A549 (cell line): Measurements from ENCODE around the gene TRUB2. TPM values are rescaled to one million over a fixed set of nuclear protein-coding genes. Genes with fewer than 3 reads are reported as not detected.

Experiments used
- ATAC-seq, 2 experiments: fragments of 200-7000 bp in 1 of 2; fragments of >200 bp in 1 of 2; cut with Nextera tagmentation in 1 of 2; cut with Tn5 transposase in 1 of 2; 3 replicates each; pipeline versions ENCODE4 v1.8.0 to v1.9.1; 2018 to 2020; ENCODE audit warnings: mild to moderate bottlenecking in 1 of 2, moderate library complexity in 1 of 2
- CTCF ChIA-PET: fragments of 300-600 bp; sonication (Branson Sonifier 250); formaldehyde crosslinking; extraction: SDS; loops from one replicate; lab custom pipeline; 2021; ENCODE audit warnings: antibody characterized with exemption, inconsistent platforms; lab: Yijun Ruan, JAX
- POLR2A ChIA-PET: fragments of 350-600 bp; formaldehyde crosslinking; extraction: SDS; loops from one replicate; lab custom pipeline; 2021; ENCODE audit warnings: antibody characterized with exemption, inconsistent platforms; lab: Yijun Ruan, JAX
- DNase-seq, 2 experiments: peaks; one replicate each; pipeline versions ENCODE4 v3.0.0 to v3.0.0-alpha.2; 2011 to 2016; ENCODE audit warnings: low read depth in 1 of 2, low spot score in 1 of 2
- FAIRE-seq: peaks from 2 replicates; lab custom pipeline; 2011; peaks lifted over from hg19 to GRCh38; lab: Jason Lieb, UNC
- H3K27ac ChIP-seq, 2 experiments: fragments of >200 bp; sonication (Bioruptor Twin); formaldehyde crosslinking; 3 replicates each; pipeline ENCODE4 v1.5.1; 2016 to 2017
- H3K4me1 ChIP-seq: fragments of >200 bp; sonication (Bioruptor Twin); formaldehyde crosslinking; 3 replicates; pipeline ENCODE4 v1.6.1; 2016
- H3K4me2 ChIP-seq: fragments of >200 bp; sonication (Bioruptor Twin); formaldehyde crosslinking; 3 replicates; pipeline ENCODE4 v1.6.1; 2016
- H3K4me3 ChIP-seq: fragments of >200 bp; sonication (Bioruptor Twin); formaldehyde crosslinking; 3 replicates; pipeline ENCODE4 v1.5.1; 2016
- H3K9me3 ChIP-seq: fragments of >200 bp; sonication (Bioruptor Twin); formaldehyde crosslinking; 3 replicates; pipeline ENCODE4 v1.6.1; 2016
- CBX8 ChIP-seq: fragments of 200-600 bp; sonication (generic); IDR thresholded peaks from 2 replicates; pipeline ENCODE4 v1.6.1; 2016
- EHF ChIP-seq: fragments of 250-450 bp; sonication (Bioruptor Pico); IDR thresholded peaks from 2 replicates; pipeline ENCODE4 v1.5.0; 2020; ENCODE audit warnings: mild to moderate bottlenecking
- EHMT2 ChIP-seq: fragments of 200-600 bp; sonication (generic); IDR thresholded peaks from 2 replicates; pipeline ENCODE4 v1.6.1; 2016; ENCODE audit warnings: antibody characterized with exemption, low read depth, mild to moderate bottlenecking, moderate library complexity
- EP300 ChIP-seq, 2 experiments: fragments of >200 bp; sonication (Bioruptor Twin); formaldehyde crosslinking; IDR thresholded peaks; 2 replicates in 1 of 2; 3 replicates in 1 of 2; pipeline ENCODE4 v1.6.1; 2016 to 2017
- ESRRA ChIP-seq: fragments of 150-350 bp; IDR thresholded peaks from 2 replicates; pipeline ENCODE4 v1.6.1; 2014; ENCODE audit warnings: mild to moderate bottlenecking, low read length, borderline replicate concordance
- FOSB ChIP-seq: fragments of 250-450 bp; sonication (Bioruptor Pico); IDR thresholded peaks from 2 replicates; pipeline ENCODE4 v1.5.0; 2020; ENCODE audit warnings: mild to moderate bottlenecking, moderate library complexity
- HDAC2 ChIP-seq: fragments of 200-600 bp; sonication (generic); IDR thresholded peaks from 2 replicates; pipeline ENCODE4 v1.6.1; 2016
- KDM5A ChIP-seq: fragments of 200-600 bp; sonication (generic); IDR thresholded peaks from 2 replicates; pipeline ENCODE4 v1.6.1; 2016; ENCODE audit warnings: antibody characterized with exemption, mild to moderate bottlenecking
- POLR2AphosphoS2 ChIP-seq: conservative IDR thresholded peaks from 2 replicates; pipeline ENCODE4 v1.6.1; 2012; ENCODE audit warnings: low read length, improper control_type of control experiment, inconsistent platforms
- RAD21 ChIP-seq, 2 experiments: fragments of >200 bp in 1 of 2; sonication (Bioruptor Twin) in 1 of 2; formaldehyde crosslinking in 1 of 2; IDR thresholded peaks in 1 of 2; conservative IDR thresholded peaks in 1 of 2; 2 replicates in 1 of 2; 3 replicates in 1 of 2; pipeline ENCODE4 v1.6.1; 2012 to 2018; ENCODE audit warnings: inconsistent platforms in 1 of 2
- RFX5 ChIP-seq: fragments of 450-650 bp; IDR thresholded peaks from 2 replicates; pipeline ENCODE4 v1.7.1; 2014; ENCODE audit warnings: antibody characterized with exemption, mild to moderate bottlenecking, moderate library complexity
- SMC3 ChIP-seq: fragments of >200 bp; sonication (Bioruptor Twin); formaldehyde crosslinking; IDR thresholded peaks from 3 replicates; pipeline ENCODE4 v1.6.1; 2018; ENCODE audit warnings: inconsistent platforms
- TFCP2L1 ChIP-seq: fragments of 250-450 bp; sonication (Bioruptor Pico); IDR thresholded peaks from 2 replicates; pipeline ENCODE4 v1.5.0; 2021; ENCODE audit warnings: mild to moderate bottlenecking
- ZNF302 ChIP-seq: fragments of 250-450 bp; sonication (Bioruptor Pico); IDR thresholded peaks from 2 replicates; pipeline ENCODE4 v1.9.0; 2021; ENCODE audit warnings: inconsistent platforms, mild to moderate bottlenecking, moderate library complexity
- WGBS: methylation state at CpG from one replicate; pipeline ENCODE4 v1.1.6; 2017; ENCODE audit errors: missing lambda C conversion rate; 5-methylcytosine and 5-hydroxymethylcytosine counted together
- polyA plus RNA-seq, 4 experiments: library from polyadenylated mRNA; depleted of rRNA in 3 of 4; stranded (reverse); fragments of >200 nt; fragmentation: RNase III in 1 of 4; extraction: RNeasy Plus Mini Kit Qiagen cat#74134 plus additional on column Dnase treatment in 1 of 4; gene quantifications; 2 replicates in 3 of 4; 3 replicates in 1 of 4; pipeline ENCODE4 v1.2.3, GENCODE V29; 2011 to 2017
- TF ChIP-seq, protein P1 (sequence below): fragments of 250-450 bp; sonication (Bioruptor Pico); IDR thresholded peaks from 2 replicates; pipeline ENCODE4 v1.5.0; 2021; ENCODE audit warnings: mild to moderate bottlenecking, moderate library complexity, borderline replicate concordance
- TF ChIP-seq, protein P2 (sequence below): fragments of 200-600 bp; sonication (generic); IDR thresholded peaks from 2 replicates; pipeline ENCODE4 v1.6.1; 2016; ENCODE audit warnings: antibody characterized with exemption, mild to moderate bottlenecking, moderate library complexity
- TF ChIP-seq, protein P3 (sequence below): fragments of >200 bp; sonication (Bioruptor Twin); formaldehyde crosslinking; IDR thresholded peaks from 2 replicates; pipeline ENCODE4 v1.6.1; 2016

The TRUB2 gene
- polyA plus RNA-seq, 2 of the 4 experiments (the other 2 are of a cell fraction), result 29.0 to 38.7 TPM

DNA sequence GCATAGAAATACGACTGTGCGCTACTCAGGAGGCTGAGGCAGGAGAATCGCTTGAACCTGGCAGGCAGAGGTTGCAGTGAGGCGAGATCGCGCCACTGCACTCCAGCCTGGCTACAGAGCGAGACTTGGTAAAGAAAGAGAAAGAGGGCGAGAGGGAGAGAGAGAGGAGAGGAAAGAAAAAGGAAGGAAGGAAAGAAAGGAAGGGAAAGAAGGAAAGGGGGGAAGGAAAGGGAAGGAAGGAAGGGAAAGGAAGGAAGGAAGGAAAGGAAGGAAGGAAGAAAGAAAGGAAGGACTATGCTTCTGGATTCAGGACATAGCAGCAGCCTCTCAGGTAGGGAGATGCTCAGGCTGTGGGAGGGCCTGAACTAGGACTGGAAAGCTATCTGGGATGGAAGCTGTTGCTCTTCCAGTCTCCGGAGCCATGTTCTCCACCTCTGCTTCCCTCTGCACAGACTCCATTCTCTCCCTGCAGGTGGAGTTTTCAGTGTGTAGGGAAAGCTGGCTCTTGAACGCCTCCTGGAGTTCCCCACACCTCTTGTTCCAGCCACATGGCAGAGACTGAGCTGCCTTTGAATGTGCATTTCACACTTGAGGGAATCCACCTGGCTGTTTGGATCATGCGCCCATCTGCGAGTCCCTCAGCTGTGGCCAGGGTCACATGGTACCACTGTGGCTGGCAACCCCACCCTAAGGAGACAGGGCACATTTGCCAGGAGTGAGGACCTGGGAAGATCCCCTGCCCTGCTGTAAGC is 37.0 kb downstream of the TRUB2 start:
- Histone ChIP-seq H3K4me3 (no peak overlapping the region), H3K27ac (no peak overlapping the region), H3K9me3 (no peaks in the 10 kb centered on the region)
- TF ChIP-seq EHMT2 (no peak), RFX5 (no peak), FOSB (CRISPR knock-in tag) (no peak), SMC3 (no peak), HDAC2 (no peak), EHF (CRISPR knock-in tag) (no peak), POLR2AphosphoS2 (no peak), RAD21 (conservative IDR thresholded peaks at IDR 0.05 in 1 of 2, IDR thresholded peaks at IDR 0.05 in 1 of 2) (no peak)
- TF ChIP-seq, all 56 proteins: peak for 0
- POLR2A ChIA-PET, result interaction anchor here (3.7 kb wide), 1 partner anchor 9 kb away, joined by 19 read pairs; the partner anchor contains the start of genes GOLGA2 and SWI5
- Histone ChIP-seq H3K4me2 (no peak overlapping the region), H3K4me1 (no peaks in the 10 kb centered on the region)
- ATAC-seq, result peak; percentile 31 to 64; a peak in 3 of 6 replicates
- WGBS, result 85% methylated on average over 10 of the region's 12 CpGs
- CTCF ChIA-PET, result interaction anchor here (0.8 to 17.8 kb wide), 5 partner anchors 11 to 351 kb away, joined by 3 to 206 read pairs (median 5); no protein-coding TSS in a partner anchor
- no peak for DNase-seq
- FAIRE-seq, result no peak

DNA sequence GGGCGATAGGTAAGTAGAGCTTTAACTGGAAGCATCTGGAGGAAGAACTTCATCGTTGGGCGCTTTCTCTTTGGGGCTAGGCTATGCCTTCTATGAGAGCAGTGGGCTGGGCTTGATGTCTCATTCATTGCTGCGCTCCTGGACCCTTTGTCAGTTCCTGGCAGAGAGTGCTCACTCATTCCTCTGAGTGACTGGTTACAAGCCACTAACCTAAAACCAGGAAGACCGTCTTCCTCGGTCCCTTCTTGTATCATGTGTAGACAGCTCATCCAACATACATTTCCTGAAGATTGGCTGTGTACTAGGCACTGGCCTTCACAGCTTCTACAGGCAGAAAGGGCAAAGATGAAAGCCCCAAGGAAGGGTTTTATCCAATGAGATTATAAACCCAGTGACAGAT is 39.7 kb downstream of the TRUB2 start:
- TF ChIP-seq ESRRA (no peak), ZNF302 (no peak), KDM5A (no peak), EP300 (IDR thresholded peaks at IDR 0.05) (no peak), CBX8 (no peak), RFX5 (no peak), TFCP2L1 (CRISPR knock-in tag) (no peak)
- TF ChIP-seq, protein P1, sequence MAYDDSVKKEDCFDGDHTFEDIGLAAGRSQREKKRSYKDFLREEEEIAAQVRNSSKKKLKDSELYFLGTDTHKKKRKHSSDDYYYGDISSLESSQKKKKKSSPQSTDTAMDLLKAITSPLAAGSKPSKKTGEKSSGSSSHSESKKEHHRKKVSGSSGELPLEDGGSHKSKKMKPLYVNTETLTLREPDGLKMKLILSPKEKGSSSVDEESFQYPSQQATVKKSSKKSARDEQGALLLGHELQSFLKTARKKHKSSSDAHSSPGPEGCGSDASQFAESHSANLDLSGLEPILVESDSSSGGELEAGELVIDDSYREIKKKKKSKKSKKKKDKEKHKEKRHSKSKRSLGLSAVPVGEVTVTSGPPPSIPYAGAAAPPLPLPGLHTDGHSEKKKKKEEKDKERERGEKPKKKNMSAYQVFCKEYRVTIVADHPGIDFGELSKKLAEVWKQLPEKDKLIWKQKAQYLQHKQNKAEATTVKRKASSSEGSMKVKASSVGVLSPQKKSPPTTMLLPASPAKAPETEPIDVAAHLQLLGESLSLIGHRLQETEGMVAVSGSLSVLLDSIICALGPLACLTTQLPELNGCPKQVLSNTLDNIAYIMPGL, result no peak
- TF ChIP-seq, protein P2, sequence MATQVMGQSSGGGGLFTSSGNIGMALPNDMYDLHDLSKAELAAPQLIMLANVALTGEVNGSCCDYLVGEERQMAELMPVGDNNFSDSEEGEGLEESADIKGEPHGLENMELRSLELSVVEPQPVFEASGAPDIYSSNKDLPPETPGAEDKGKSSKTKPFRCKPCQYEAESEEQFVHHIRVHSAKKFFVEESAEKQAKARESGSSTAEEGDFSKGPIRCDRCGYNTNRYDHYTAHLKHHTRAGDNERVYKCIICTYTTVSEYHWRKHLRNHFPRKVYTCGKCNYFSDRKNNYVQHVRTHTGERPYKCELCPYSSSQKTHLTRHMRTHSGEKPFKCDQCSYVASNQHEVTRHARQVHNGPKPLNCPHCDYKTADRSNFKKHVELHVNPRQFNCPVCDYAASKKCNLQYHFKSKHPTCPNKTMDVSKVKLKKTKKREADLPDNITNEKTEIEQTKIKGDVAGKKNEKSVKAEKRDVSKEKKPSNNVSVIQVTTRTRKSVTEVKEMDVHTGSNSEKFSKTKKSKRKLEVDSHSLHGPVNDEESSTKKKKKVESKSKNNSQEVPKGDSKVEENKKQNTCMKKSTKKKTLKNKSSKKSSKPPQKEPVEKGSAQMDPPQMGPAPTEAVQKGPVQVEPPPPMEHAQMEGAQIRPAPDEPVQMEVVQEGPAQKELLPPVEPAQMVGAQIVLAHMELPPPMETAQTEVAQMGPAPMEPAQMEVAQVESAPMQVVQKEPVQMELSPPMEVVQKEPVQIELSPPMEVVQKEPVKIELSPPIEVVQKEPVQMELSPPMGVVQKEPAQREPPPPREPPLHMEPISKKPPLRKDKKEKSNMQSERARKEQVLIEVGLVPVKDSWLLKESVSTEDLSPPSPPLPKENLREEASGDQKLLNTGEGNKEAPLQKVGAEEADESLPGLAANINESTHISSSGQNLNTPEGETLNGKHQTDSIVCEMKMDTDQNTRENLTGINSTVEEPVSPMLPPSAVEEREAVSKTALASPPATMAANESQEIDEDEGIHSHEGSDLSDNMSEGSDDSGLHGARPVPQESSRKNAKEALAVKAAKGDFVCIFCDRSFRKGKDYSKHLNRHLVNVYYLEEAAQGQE, result no peak
- TF ChIP-seq, protein P3, sequence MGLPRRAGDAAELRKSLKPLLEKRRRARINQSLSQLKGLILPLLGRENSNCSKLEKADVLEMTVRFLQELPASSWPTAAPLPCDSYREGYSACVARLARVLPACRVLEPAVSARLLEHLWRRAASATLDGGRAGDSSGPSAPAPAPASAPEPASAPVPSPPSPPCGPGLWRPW, result no peak
- Histone ChIP-seq H3K4me1 (peaks cover 1% of the 10 kb centered on the region; the same call in 1 of the 3 replicates), H3K27ac (no peak overlapping the region), H3K4me2 (no peak overlapping the region), H3K9me3 (no peaks in the 10 kb centered on the region), H3K4me3 (no peak overlapping the region)
- DNase-seq (no peak), FAIRE-seq (no peak), ATAC-seq (no peak)
- ChIA-PET POLR2A (no interaction called here), CTCF (interaction anchor here (0.9 to 2.9 kb wide), 4 partner anchors 10 to 59 kb away, joined by 4 to 8 read pairs (median 4); no protein-coding TSS in a partner anchor)
- WGBS, result 95% methylated on average over 6 of the region's 6 CpGs
